ENCODE results near the gene LIN28B.
A peak's percentile ranks its signal among the peaks of the same experiment; 100 is the strongest.
"Not testable (repeated sequence)": the region's sequence is repeated elsewhere in the genome, so short reads cannot be mapped to it uniquely, and the experiment has no call there.

Gene LIN28B, protein sequence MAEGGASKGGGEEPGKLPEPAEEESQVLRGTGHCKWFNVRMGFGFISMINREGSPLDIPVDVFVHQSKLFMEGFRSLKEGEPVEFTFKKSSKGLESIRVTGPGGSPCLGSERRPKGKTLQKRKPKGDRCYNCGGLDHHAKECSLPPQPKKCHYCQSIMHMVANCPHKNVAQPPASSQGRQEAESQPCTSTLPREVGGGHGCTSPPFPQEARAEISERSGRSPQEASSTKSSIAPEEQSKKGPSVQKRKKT

DNA sequence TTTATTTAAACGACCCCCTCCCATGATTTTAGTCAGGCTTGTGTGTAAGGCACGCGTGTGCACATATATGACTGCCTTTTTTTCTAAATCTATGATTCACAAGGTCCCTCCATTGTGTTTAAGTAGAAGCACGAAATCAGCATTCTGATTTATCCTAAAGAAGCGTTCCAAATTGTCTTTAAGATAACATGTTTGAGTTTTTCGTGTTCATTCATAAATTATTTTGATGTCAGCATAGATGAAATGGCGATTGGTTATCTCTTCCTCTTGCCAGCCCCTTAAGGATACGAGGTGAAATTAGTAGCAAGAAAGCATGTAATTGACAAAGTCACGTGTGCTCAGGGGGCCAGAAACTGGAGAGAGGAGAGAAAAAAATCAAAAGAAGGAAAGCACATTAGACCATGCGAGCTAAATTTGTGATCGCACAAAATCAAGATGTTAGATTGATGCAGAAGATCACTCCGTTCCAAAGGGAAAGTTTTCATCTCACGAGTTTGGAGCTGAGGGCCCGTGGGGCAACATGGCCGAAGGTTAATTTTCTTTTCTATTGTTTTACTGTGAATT, at the start of gene LIN28B:
LIN28B (plus strand) TSS at position 377 of the 564 bp plus-strand sequence; CDS start at position 521, 144 bp downstream.
- no peak for DNase-seq

DNA sequence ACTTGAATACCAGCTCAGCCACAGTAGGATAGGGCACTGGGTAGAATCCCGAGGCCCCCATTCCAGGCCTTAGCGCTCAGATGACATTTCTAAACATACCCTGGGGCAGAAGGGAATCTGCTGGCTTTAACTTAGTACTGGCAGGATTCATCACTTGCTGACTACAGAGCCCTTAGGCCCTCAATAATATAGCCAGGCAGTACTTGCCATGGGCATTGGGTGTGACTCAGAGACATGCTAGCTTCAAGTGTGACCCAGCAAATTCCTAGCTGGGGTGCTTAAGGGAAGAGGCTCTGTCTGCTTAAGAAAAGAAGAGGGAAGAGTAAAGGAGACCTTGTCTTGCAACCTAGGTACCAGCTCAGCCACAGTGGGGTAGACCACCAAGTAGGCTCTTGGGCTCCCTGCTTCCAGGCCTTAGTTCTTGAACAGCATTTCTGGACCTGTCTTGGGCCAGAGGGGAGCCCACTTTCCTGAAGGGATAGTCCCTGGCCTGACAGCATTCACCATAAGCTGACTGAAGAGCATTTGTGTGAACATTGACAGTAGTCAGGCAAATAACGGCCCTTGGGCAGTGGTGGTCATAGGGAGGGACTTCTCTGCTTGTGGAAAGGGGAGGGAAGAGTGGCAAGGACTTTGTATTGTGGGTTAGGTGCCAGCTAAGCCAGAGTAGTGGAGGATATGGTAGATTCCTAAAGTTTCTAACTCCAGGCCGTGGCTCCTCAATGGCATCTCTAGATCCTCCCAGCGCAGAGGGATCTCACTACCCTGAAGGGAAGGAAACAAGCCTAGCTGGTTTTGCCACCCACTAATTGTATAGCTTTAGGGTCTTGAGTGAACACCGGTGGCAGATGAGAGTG, 48.6 kb upstream of the LIN28B start:
- no peak for DNase-seq

DNA sequence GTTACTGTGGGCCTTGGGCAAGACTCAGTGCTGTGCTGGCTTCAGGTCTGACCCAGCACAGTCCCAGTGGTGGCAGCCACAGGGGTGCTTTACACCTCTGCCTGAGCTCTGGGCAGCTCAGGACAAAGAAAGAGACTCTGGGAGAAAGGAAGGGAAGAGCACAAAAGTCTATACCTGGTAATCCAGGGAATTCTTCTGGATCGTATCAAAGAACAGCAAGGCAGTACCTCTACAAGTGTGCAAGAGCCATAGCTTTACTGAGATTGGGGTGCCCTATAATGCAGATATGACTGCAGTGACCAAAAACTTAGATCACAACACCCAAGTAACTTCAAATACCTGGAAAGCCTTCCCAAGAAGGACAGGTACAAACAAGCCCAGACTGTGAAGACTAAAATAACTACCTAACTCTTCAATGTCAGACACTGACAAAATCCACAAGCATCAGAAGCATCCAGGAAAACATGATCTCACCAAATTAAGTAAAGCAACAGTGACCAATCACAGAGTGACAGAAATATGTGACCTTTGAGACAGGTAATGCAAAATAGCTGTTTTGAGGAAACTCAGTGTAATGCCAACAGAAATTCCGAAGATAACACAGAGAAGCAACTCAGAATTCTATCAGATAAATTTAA, 47.9 kb upstream of the LIN28B start:
- no peak for DNase-seq

DNA sequence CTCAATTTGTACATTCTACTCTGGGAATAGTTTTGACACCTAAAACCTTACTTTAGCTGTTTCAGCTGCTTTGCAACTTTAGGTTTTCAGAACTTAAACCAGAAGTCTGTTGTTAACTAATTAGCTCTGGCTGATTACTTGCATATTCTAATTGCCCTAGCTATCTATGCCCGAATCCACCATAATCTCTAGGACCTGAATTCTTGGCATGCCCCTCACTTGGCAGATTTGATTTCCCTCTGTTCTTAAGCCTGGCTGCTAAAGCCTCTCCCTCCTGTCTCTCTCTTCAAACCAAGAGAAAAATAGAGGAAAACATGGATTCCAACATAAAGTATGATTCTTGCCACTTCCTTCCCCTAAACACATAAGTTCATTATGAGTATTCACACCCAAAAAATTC, 35.0 kb upstream of the LIN28B start:
- no peak for DNase-seq

DNA sequence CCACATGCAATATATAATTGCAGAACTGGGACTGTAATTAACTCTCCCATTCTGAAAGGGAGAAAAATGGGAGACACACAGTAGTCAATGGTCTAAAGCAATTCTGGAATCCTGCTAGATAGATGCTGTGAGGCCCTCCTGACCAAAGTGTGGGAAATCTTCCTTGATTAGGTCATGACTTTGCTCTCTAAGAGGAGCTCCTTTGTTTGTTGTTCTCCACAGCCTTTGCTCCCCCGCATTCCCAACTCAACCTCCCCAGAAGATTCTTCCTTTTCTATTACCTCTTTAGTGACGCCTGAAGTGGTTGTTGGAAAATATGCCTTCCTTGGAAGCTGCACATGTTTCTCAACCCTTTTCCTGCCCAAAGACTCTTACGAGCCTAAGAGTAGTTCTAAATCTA, 28.8 kb upstream of the LIN28B start:
- no peak for DNase-seq

DNA sequence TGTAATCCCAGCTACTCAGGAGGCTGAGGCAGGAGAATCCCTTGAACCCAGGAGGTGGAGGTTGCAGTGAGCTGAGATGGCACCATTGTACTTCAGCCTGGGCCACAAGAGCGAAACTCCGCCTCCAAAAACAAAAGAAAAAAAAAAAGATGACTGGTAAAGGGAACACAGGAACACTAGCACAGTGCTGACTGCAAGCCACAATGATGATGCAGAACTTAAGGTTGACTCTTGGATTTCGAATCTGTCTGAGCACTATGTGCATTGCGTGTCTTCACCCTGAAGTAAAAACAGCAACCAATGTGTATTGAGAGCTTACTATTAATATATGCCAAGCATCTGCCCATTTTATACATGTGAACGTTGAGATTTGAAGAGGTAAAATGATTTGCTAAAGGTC, 27.6 kb upstream of the LIN28B start:
- no peak for DNase-seq

DNA sequence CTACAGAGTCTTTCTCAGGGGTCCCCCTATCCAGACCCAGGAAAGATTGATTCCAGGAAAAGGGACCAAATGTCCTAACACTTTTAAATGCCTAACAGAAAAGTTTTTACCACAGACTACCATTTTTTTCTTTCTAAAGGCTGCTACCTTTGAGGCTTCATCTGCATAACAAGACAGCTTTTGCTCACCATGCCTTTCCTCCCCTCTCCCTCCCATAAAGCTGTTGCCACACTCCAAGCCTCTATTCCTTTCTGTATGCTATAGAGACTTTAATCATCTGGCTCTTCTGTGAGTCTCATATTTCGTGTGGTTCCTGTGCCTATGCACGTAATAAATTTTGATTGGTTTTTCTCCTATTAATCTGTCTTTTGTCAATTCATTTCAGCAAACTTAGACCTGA, 26.0 kb upstream of the LIN28B start:
- DNase-seq = no peak

DNA sequence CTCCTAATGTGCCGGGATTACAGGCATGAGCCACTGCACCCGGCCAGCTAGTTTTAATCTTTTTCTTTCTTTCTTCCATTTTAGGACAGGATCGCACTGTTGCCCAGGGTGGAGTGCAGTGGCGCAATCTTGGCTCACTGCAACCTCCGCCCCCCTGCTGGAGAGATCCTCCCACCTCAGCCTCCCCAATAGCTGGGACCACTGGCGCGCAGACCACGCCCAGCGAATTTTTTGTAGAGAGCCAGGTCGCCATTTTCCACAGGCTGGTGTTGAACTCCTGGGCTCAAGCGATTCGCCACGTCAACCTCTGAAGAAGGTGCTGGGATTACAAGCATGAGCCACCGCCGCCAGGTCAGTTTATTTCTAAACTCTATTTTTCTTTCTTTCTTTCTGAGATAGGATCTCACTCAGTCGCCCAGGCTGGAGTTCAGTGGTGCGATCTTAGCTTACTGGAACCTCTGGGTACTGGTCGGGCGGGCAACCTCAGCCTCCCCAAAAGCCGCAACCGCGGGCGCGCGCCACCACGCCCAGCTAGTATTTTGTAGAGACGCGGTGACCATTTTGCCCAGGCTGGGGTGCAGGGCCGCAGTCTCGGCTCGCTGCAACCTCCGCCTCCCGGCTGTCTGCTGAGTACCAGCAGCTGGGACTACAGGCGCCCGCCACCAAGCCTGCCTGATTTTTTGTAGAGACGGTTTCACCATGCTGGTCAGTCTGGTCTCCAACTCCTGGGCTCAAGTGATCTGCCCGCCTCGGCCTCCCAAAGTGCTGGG, 20.0 kb upstream of the LIN28B start:
- DNase-seq = no peak

DNA sequence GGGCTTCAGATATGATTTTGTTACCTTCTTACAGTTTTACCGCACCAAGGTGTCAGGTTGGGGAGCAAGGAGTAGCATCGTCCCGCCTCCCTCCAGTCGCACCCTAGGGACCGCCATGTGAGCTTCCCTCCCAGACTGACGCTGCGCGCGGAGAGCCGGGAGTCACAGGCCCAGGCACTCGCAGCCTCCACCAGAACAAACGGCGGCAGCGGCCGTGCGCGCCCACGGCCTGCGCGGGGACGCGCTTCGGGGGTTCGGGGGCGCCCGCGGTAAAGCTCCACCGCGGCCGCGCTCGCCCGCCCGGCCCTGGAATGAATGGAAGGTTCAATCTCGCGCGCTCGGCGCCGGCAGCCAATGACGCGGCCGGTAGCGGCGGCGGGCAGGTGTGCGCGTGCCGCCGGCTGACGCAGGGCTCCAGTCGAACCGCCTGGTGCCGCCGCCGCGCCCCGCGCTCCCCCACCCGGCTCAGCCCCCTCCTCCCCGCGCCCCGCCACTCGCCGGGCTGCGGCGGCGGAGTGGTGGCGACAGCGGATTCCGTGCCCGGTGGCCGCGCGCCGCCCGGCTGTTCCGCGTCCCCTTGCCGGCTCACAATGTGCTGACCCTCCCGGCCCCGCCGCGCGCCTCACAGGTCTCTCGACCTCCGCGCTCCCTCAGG, 16.5 kb upstream of the LIN28B start:
- no peak for DNase-seq

DNA sequence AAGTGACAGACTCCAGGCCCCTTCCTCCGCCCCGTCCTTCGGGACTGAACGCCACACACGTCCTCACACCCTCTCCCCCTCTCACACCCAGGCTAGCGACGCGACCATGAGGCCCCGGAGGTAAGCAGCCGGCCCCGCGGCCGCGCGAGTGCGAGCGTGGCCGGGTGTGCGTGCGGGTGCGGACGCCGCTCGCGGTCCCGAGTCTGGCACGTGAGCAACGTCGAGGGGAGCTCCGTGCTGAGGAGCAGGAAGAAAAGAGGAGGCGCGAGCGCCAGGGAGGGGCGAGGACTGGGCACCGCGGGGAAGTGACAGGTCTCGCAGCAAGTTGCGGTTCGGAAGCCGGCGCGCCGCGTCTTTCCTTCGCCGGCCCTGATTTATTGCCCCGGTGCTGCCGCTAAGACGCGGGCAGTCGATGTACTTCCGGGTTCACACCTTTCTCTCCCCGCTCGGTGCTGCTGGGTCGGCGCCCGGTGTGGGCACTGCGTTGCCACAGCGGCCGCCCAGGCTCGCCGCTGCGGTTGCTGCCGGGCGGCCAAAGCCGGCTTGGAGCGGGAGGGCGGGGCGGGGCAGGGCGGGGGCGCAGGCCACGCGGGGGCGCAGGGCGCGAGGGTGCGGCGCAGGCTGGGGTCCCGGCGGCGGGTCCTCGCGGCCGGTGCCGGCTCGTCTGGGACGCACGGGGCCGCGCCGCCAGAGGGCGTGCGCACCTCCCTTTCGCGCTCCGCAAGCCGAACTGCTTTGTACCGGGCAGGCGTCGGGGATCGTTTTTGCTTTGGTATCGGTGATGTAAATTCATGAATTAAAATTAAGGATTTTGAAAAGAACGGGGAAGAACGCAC, 15.8 kb upstream of the LIN28B start:
- peak; percentile 28 for DNase-seq

DNA sequence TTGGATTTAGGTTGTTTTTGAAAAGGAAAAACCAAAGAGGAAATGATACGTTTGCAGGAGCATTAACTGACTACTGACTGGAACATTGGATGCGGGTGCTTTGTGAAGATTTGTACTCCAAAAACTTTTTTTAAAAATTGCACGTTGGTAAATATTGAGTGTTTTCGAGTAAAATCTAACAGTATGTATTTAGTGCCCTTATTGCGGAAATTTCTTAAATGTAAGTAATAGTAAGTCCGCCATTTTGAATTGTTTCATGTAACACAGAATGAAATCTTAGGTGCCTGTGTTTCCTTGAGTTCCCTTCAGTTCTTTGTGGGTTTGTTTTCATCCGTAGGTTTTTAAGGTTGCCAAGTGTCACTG, 15.2 kb upstream of the LIN28B start:
- DNase-seq = no peak

DNA sequence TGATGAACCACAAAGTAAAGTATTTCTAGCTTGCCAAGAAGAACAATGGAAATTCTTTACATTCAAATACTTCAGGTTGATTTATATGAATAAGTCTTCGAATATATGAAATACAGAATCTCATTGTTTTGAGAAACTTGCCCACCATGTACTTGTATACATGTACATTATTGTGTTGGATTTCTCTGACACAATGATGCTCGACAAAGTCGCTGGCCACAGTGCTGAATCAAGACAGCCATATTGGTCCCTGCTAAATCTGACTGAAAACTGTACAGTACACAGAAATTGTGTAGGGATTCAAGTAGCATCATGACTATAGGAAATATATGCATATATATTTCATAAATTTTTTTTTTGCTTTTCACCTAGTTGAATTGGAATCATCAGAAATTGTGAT, 13.1 kb upstream of the LIN28B start:
- peak; percentile 16 for DNase-seq

DNA sequence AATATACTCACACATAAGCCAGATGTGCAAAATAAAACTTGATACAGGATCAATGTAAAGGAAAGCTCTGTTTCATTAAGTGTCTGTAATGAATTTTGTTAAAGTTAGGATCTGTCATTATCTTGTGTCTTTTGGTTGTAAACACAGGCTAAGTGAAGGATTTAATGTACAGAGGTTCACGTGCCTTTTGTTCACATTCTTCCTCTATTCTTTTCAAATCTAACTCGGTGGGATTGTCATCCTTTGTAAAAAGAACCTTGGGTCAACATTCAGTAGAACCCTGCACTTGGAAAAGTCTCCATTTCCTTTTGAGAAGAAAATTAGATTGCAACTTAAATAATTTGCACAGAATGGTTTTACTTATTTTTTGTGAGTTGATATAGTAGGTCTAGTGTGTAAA, 7.7 kb upstream of the LIN28B start:
- no peak for DNase-seq

DNA sequence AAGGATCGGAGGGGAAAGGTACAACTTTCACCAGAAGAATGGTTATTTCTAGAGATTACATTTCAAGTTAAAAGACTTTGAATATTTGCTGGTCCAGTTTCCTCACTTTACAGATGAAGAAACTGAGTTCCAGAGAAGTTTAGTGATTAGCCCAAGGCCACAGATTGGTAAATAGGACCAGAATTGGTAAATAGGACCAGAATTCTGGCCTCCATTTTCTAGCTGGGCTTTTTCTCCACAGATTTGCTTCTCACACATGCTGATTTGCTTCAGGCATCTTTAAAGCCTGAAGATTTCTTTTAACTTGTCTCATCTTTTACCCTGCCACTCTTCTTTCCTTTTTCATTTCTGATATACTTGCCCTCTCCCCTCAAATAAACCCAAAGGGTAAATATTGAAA, 5.2 kb upstream of the LIN28B start:
- DNase-seq = no peak

DNA sequence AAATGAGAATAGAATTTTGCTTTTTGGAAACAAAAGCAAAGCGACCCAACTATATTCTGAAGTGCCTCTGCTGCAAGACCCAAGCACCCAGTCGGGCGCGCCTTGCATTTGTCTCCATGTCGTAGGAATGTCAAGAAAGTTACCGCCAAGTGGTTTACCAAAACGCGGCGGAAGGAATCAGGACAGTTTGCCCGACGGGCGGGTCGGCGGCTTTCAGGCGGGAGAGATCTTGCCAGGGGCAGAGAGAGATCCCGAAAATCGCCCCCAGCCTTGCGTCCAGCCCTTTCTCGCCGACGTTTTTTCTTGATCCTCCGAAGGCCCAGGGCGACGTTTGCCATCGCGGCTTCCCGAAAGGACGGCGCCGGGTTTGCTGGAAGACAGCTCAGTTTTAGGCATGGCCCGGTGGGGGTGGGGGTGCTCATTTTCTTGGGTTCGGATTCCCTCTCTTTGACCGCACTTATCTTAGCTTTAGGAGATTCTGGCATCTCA, 4.0 kb upstream of the LIN28B start:
- DNase-seq = no peak

DNA sequence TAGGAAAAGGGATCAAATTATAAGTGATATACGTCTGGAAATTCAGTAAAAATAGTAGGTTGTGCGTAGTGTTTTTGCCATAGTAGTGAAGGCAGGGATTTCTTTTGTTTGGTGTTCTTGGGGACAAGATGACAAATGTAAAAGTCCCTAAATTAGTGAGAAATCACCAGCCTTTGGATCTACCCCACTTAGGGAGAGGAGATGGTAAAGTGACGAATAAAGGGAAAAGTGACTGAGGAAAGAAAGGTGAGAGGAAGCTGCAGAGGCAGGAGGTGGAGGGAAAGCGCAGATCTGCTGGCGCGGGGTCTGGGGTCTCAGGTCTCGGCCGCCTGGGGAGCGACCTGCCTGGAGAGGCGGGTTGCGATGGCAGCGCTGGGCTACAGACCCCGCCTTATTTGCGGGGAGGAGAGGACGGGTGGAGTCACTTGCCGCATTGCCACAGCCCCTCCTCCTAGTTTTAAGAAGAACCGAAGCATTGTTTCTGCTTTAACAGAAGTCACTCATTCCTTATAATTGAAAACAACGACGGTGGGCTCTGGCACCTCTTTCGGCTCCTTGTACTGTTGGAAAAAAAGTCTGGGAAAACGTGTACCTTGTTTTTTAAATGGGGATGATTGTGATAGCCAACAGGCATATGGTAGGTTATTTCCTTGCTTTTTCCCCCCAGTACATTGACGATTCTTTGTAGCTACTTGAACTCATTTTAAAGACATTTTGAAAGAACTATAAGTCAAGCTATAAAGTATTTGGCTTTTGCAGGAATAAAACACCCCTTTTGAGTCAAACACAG, 3.3 kb upstream of the LIN28B start:
- DNase-seq = not testable (repeated sequence)

DNA sequence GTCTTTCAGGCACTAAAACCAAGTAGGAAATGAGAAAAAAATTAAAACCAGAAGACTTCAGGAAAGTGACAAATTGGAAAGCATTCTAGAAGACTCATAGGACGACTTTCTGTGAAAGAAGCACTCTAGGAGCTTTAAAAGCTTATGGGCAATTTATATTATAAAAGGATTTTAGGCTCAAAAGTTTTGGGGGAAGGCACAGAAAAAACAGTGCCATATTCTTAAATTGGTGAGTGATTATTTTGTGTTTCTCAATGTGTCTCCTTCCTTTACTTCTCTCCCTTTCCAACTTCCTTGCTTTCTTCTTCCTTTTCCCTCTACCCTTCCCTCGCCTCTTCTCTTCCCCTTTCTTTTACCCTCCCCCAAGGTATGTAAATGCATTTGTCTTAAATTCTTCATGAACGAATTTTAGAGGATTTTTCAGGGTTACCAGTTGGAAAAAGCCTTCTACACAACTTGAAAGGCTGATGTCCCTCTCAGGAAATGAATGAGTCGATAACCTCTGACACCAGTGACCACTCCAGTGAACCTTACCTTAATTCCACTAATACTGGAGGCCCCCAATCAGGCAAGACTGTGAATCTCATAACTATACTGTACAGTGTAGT, 2.6 kb upstream of the LIN28B start:
- DNase-seq = no peak

DNA sequence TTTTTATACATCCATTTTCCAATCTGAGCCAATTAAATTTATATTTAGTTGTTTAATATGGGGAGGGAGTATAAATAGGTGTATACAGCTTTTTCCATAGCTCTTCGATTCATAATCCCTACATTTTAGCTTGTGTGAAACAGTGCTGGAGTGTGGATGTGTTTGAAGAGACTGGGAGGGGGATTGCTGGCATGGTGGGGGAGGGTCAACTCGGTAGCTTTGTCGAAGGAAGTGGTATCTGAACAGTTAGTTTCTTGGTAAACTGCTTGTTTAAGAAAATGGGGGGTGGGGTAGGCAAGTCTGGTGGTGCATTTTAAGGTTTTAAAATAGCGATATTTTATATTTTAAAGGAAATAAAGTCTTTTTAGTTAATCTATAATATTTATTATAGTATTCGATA, 1.4 kb upstream of the LIN28B start:
- no peak for DNase-seq

DNA sequence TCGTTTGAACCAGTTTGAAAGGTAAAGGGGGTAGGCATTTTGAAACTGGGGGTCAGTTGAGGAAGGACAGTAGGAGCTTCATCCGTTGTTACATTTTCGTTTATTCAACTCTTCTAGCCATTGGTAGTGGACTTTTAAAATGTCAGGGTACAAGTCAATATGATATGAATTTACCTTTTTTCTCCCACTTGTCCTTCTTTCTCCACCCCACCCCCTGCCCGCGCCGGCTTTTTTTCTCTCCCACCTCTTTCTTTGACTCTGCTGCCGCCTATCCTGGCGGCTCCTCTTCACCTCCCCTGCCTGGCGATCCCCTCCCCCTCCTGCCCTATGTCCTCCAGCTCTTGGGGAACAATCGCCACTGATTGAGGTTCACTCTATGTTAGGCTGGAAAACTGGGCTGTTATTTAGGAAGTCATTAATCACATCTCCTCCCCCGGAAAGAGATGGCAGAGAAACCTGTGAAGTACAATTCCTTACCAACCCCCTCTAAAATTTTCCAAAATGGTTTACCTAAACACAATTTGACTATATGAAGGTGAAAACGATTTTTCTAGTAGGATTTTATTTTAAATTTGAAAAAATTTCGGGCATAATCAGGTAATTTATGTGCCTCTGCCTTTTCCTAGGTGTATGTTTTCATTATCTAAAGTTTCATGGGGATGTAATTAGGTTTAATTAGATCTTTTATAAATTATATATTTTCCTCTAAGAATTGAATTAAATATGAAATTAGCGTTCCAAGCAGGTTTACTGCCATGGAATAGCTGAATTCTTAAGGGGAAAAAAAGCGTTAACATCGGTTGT, 778 bp upstream of the LIN28B start:
- DNase-seq = no peak

All from hematopoietic multipotent progenitor cell treated with erythropoietin and hydrocortisone succinate and interleukin-3 and kit ligand, for 8 days (in vitro differentiated cells).